Measurements from ENCODE around the gene FOXK1. TPM values are rescaled to one million over a fixed set of nuclear protein-coding genes. Genes with fewer than 3 reads are reported as not detected.

FOXK1 gene
- total and polyA plus RNA-seq, 2 of the 13 experiments (the other 11 are each of a cell fraction or from before 2014, with no cell fraction given): 4.6 to 8.8 TPM

GRCh38 chr7:4681886-4682620 is at the start of gene FOXK1 (continued):
- TF ChIP-seq MAFF (IDR thresholded peaks at IDR 0.05; ENCODE audit: low read depth, low read length) (no peak), PRDM4 (CRISPR knock-in tag; IDR thresholded peaks at IDR 0.05; ENCODE audit: borderline replicate concordance) (no peak), ZNF33B (CRISPR knock-in tag; IDR thresholded peaks at IDR 0.05) (peak; percentile 30; the same call in 1 of the 2 replicates), FIP1L1 (IDR thresholded peaks at IDR 0.05; ENCODE audit: borderline replicate concordance, insufficient read depth, low read depth, low read length) (no peak), HES4 (CRISPR knock-in tag; IDR thresholded peaks at IDR 0.05; ENCODE audit: borderline replicate concordance) (peak; percentile 80; the same call in 1 of the 2 replicates), JUND (CRISPR knock-in tag; IDR thresholded peaks at IDR 0.05) (no peak), ZBTB39 (CRISPR knock-in tag; IDR thresholded peaks at IDR 0.05) (no peak), ZNF740 (CRISPR knock-in tag; IDR thresholded peaks at IDR 0.05) (no peak), MYC (CRISPR knock-in tag; IDR thresholded peaks at IDR 0.05; ENCODE audit: borderline replicate concordance) (peak; percentile 50), CSRNP2 (CRISPR knock-in tag; conservative IDR thresholded peaks at IDR 0.05; ENCODE audit: low read depth) (peak; percentile 66; the same call in 1 of the 2 replicates), DNMT3B (CRISPR knock-in tag; conservative IDR thresholded peaks at IDR 0.05) (no peak), ZNF280B (CRISPR knock-in tag; IDR thresholded peaks at IDR 0.05; ENCODE audit: borderline replicate concordance) (no peak), TOPORS (CRISPR knock-in tag; IDR thresholded peaks at IDR 0.05) (no peak), BRF2 (CRISPR knock-in tag; IDR thresholded peaks at IDR 0.05) (0 out of 2 replicates have a peak, but pooled peaks have one; percentile 56), ZNF598 (CRISPR knock-in tag; IDR thresholded peaks at IDR 0.05; ENCODE audit: borderline replicate concordance) (no peak), POLR2A (IDR thresholded peaks at IDR 0.05; ENCODE audit: insufficient read depth in 1 of 2, low read depth in 2 of 2, low read length in 2 of 2) (peak in 1 of 2 experiments; percentile 53; a peak in 1 of 4 replicates), CCDC6 (CRISPR knock-in tag; IDR thresholded peaks at IDR 0.05) (peak; percentile 82)

Data from HepG2 (cell line).